K562 (cell line): Measurements from ENCODE around the gene DIRAS3. TPM values are rescaled to one million over a fixed set of nuclear protein-coding genes. Genes with fewer than 3 reads are reported as not detected.

Source experiments
- CREBBP ChIP-seq: IDR thresholded peaks from one replicate; pipeline ENCODE4 v1.6.1; 2012; ENCODE audit warnings: low read depth, mild to moderate bottlenecking, control low read depth, inconsistent platforms, low read length
- JUN ChIP-seq, 2 experiments: sonication (generic) in 1 of 2; formaldehyde crosslinking in 1 of 2; IDR thresholded peaks; 2 replicates each; pipeline versions ENCODE4 v1.6.1 to v1.8.0; 2012 to 2022; ENCODE audit warnings: borderline replicate concordance in 2 of 2, mild to moderate bottlenecking in 2 of 2, improper control_type of control experiment in 1 of 2, low read depth in 1 of 2, low read length in 1 of 2, missing genetic modification reagents in 1 of 2
- MED1 ChIP-seq: sonication (generic); formaldehyde crosslinking; IDR thresholded peaks from 2 replicates; pipeline ENCODE4 v1.8.1; 2023; ENCODE audit warnings: missing genetic modification reagents, borderline replicate concordance
- POLR3A ChIP-seq: IDR thresholded peaks from 2 replicates; pipeline ENCODE4 v1.6.1; 2011; ENCODE audit warnings: borderline replicate concordance, mild to moderate bottlenecking, moderate library complexity; ENCODE audit not compliant: insufficient read length, insufficient read depth; ENCODE audit errors: extremely low read depth
- PRMT5 ChIP-seq: sonication (generic); formaldehyde crosslinking; IDR thresholded peaks from 2 replicates; pipeline ENCODE4 v1.5.0; 2020; ENCODE audit warnings: missing genetic modification reagents
- ZNF12 ChIP-seq: sonication (generic); formaldehyde crosslinking; IDR thresholded peaks from 2 replicates; pipeline ENCODE4 v1.4.0; 2020; ENCODE audit warnings: mild to moderate bottlenecking, missing genetic modification reagents
- polyA plus RNA-seq, 8 experiments: library from polyadenylated mRNA; depleted of rRNA in 4 of 8; stranded (reverse) in 5 of 8; unstranded in 3 of 8; fragments of >200 nt; fragmentation: Nextera tagmentation in 2 of 8; fragmentation: Illumina TruSeq in 1 of 8; extraction: Ambion mirVana in 2 of 8; extraction: Trizol in 1 of 8; gene quantifications; 2 replicates each; pipeline versions ENCODE4 v1.2.1 to v1.2.3, GENCODE V29; 2011 to 2014; ENCODE audit warnings: inconsistent platforms in 1 of 8, missing spikeins in 1 of 8
- total RNA-seq, 7 experiments: library from RNA; depleted of rRNA in 6 of 7; stranded (reverse); fragments of >200 nt in 6 of 7; fragmentation: Illumina TruSeq in 2 of 7; extraction: Trizol in 2 of 7; gene quantifications; 2 replicates each; pipeline versions ENCODE4 v1.2.1 to v1.2.3, GENCODE V29; 2011 to 2021; ENCODE audit warnings: low replicate concordance in 1 of 7
- TF ChIP-seq, protein P1 (sequence below): fragments of 450-650 bp; IDR thresholded peaks from 2 replicates; pipeline ENCODE4 v1.6.1; 2016; ENCODE audit warnings: low read depth
- TF ChIP-seq, protein P2 (sequence below): fragments of 150-350 bp; conservative IDR thresholded peaks from 2 replicates; pipeline ENCODE4 v1.6.1; 2014; ENCODE audit warnings: low read length

DIRAS3 gene
- total and polyA plus RNA-seq, 9 of the 15 experiments (the other 6 are each of a cell fraction or from before 2014, with no cell fraction given), result 7.9 to 96.1 (median 41.7) TPM

DNA sequence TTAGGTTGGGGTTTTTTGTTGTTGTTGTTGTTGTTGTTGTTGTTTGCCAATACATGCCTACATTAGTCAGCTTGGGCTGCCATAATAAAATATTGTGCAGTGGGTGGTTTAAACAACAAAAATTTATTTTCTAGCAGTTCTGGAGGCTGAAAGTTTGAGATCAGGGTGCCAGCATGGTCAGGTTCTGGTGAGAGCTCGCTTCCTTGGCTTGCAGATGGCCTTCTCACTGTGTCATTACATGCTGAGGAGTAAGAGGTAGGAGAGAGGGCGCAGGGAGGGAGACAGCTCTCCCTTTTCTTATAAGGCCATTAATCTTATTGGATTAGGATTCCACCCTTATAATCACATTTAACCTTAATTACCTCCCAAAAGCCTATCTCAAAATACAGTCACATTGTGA is 52.7 kb downstream of the DIRAS3 start (continued):
- TF ChIP-seq, protein P1, sequence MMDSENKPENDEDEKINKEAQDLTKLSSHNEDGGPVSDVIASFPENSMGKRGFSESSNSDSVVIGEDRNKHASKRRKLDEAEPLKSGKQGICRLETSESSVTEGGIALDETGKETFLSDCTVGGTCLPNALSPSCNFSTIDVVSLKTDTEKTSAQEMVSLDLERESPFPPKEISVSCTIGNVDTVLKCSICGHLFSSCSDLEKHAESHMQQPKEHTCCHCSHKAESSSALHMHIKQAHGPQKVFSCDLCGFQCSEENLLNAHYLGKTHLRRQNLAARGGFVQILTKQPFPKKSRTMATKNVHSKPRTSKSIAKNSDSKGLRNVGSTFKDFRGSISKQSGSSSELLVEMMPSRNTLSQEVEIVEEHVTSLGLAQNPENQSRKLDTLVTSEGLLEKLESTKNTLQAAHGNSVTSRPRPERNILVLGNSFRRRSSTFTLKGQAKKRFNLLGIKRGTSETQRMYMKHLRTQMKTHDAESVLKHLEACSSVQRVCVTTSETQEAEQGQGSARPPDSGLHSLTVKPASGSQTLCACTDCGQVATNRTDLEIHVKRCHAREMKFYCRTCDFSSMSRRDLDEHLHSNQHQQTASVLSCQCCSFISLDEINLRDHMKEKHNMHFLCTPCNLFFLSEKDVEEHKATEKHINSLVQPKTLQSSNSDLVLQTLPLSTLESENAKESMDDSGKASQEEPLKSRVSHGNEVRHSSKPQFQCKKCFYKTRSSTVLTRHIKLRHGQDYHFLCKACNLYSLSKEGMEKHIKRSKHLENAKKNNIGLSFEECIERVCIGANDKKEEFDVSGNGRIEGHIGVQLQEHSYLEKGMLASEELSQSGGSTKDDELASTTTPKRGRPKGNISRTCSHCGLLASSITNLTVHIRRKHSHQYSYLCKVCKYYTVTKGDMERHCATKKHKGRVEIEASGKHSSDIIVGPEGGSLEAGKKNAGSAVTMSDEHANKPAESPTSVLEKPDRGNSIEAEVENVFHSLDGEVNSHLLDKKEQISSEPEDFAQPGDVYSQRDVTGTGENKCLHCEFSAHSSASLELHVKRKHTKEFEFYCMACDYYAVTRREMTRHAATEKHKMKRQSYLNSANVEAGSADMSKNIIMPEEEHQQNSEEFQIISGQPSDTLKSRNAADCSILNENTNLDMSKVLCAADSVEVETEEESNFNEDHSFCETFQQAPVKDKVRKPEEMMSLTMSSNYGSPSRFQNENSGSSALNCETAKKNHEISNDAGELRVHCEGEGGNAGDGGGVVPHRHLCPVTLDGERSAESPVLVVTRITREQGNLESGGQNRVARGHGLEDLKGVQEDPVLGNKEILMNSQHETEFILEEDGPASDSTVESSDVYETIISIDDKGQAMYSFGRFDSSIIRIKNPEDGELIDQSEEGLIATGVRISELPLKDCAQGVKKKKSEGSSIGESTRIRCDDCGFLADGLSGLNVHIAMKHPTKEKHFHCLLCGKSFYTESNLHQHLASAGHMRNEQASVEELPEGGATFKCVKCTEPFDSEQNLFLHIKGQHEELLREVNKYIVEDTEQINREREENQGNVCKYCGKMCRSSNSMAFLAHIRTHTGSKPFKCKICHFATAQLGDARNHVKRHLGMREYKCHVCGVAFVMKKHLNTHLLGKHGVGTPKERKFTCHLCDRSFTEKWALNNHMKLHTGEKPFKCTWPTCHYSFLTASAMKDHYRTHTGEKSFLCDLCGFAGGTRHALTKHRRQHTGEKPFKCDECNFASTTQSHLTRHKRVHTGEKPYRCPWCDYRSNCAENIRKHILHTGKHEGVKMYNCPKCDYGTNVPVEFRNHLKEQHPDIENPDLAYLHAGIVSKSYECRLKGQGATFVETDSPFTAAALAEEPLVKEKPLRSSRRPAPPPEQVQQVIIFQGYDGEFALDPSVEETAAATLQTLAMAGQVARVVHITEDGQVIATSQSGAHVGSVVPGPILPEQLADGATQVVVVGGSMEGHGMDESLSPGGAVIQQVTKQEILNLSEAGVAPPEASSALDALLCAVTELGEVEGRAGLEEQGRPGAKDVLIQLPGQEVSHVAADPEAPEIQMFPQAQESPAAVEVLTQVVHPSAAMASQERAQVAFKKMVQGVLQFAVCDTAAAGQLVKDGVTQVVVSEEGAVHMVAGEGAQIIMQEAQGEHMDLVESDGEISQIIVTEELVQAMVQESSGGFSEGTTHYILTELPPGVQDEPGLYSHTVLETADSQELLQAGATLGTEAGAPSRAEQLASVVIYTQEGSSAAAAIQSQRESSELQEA, result no peak
- no peak for TF ChIP-seq ZNF12
- TF ChIP-seq, protein P2, sequence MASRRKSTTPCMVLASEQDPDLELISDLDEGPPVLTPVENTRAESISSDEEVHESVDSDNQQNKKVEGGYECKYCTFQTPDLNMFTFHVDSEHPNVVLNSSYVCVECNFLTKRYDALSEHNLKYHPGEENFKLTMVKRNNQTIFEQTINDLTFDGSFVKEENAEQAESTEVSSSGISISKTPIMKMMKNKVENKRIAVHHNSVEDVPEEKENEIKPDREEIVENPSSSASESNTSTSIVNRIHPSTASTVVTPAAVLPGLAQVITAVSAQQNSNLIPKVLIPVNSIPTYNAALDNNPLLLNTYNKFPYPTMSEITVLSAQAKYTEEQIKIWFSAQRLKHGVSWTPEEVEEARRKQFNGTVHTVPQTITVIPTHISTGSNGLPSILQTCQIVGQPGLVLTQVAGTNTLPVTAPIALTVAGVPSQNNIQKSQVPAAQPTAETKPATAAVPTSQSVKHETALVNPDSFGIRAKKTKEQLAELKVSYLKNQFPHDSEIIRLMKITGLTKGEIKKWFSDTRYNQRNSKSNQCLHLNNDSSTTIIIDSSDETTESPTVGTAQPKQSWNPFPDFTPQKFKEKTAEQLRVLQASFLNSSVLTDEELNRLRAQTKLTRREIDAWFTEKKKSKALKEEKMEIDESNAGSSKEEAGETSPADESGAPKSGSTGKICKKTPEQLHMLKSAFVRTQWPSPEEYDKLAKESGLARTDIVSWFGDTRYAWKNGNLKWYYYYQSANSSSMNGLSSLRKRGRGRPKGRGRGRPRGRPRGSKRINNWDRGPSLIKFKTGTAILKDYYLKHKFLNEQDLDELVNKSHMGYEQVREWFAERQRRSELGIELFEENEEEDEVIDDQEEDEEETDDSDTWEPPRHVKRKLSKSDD, result no peak
- no peak for TF ChIP-seq MED1 (CRISPR knock-in tag)
- TF ChIP-seq JUN (IDR thresholded peaks at IDR 0.05; ENCODE audit: borderline replicate concordance, low read depth, low read length), result no peak
- TF ChIP-seq JUN (CRISPR knock-in tag; IDR thresholded peaks at IDR 0.05; ENCODE audit: borderline replicate concordance), result no peak
- no peak for TF ChIP-seq POLR3A
- TF ChIP-seq CREBBP, result no peak
- no peak for TF ChIP-seq PRMT5 (CRISPR knock-in tag)
